Endothelial cell (in vitro differentiated cells): ENCODE measurements around the gene FCN3. TPM values are rescaled to one million over a fixed set of nuclear protein-coding genes. Genes with fewer than 3 reads are reported as not detected.
A peak's percentile ranks its signal among the peaks of the same experiment; 100 is the strongest.

Experiments used
- DNase-seq: peaks from one replicate; pipeline ENCODE4 v3.0.0; 2021; ENCODE audit warnings: low spot score
- H3K27ac Mint-ChIP-seq: one replicate; pipeline ENCODE4 v1.8.0; 2021; ENCODE audit warnings: mixed read lengths, inconsistent platforms; ENCODE audit not compliant: unreplicated experiment
- H3K27me3 Mint-ChIP-seq: one replicate; pipeline ENCODE4 v1.8.0; 2021; ENCODE audit warnings: mild to moderate bottlenecking, moderate library complexity, mixed read lengths, inconsistent platforms; ENCODE audit not compliant: unreplicated experiment
- H3K36me3 Mint-ChIP-seq: one replicate; pipeline ENCODE4 v1.8.0; 2021; ENCODE audit warnings: mild to moderate bottlenecking, low read depth, mixed read lengths, inconsistent platforms; ENCODE audit not compliant: unreplicated experiment
- H3K4me1 Mint-ChIP-seq: one replicate; pipeline ENCODE4 v1.8.0; 2021; ENCODE audit warnings: mild to moderate bottlenecking, mixed read lengths, inconsistent platforms; ENCODE audit not compliant: unreplicated experiment
- H3K4me3 Mint-ChIP-seq: one replicate; pipeline ENCODE4 v1.8.0; 2021; ENCODE audit warnings: mild to moderate bottlenecking, mixed read lengths, inconsistent platforms; ENCODE audit not compliant: unreplicated experiment
- H3K9me3 Mint-ChIP-seq: one replicate; pipeline ENCODE4 v1.8.0; 2021; ENCODE audit warnings: mixed read lengths, inconsistent platforms; ENCODE audit not compliant: unreplicated experiment
- total RNA-seq: library from RNA; stranded (reverse); fragmentation: NEBNext Ultra II Directional; extraction: Animal tissue kit (Norgen Biotek cat#: 25700); gene quantifications from one replicate; pipeline ENCODE4 v1.2.1, GENCODE V29; 2021; ENCODE audit not compliant: unreplicated experiment
- TF ChIP-seq, protein P1 (sequence below): fragments of 200-600 bp; sonication (generic); IDR thresholded peaks from one replicate; pipeline ENCODE4 v1.5.0; 2021; ENCODE audit warnings: antibody characterized with exemption; ENCODE audit not compliant: unreplicated experiment

FCN3 gene
- total RNA-seq, 1 donor from 2014 or later: 132 TPM

DNA sequence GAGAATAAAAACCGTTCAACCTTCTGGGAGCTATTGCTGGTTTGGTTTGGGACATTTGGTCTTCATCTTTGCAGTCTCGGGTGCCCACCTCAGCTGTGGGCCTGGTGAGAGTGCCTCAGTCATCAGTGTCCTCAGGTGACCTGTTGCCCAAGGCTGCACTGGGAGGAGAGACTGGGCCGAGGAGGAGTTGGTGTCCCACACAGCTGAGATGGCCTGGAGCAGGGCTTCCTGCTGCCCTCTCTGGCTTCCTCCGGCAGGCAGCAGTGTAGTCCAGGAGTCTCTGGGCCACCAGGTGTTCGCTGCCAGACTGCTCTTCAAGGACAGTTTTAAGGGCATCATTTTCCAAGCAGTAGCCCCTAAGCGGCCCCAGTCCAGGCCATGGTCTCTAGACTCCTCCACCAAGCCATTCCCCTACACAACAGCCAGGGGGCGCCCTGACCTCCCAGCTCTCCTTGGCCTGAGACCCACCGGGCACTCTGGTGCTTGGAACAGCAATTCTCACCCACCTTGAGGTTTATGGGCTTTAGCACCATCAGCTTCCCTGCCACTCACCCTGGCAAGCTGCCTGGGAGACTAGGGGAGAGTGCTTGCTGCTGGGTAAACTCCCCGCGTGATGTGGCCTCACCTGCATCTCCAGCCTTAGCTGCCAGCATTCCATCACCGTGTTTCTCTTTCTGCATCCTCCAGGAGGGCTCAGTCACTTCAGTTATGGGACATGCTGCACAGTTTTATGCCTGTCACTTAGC, 41.9 kb downstream of the FCN3 start:
- no peaks in the 10 kb centered on the region for H3K9me3 Mint-ChIP-seq
- TF ChIP-seq, protein P1, sequence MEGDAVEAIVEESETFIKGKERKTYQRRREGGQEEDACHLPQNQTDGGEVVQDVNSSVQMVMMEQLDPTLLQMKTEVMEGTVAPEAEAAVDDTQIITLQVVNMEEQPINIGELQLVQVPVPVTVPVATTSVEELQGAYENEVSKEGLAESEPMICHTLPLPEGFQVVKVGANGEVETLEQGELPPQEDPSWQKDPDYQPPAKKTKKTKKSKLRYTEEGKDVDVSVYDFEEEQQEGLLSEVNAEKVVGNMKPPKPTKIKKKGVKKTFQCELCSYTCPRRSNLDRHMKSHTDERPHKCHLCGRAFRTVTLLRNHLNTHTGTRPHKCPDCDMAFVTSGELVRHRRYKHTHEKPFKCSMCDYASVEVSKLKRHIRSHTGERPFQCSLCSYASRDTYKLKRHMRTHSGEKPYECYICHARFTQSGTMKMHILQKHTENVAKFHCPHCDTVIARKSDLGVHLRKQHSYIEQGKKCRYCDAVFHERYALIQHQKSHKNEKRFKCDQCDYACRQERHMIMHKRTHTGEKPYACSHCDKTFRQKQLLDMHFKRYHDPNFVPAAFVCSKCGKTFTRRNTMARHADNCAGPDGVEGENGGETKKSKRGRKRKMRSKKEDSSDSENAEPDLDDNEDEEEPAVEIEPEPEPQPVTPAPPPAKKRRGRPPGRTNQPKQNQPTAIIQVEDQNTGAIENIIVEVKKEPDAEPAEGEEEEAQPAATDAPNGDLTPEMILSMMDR: peak; percentile 81
- H3K4me3 Mint-ChIP-seq: peak overlapping the region; percentile 77
- DNase-seq: peak; percentile 77
- peaks cover 8% of the 10 kb centered on the region for H3K4me1 Mint-ChIP-seq
- no peak overlapping the region for H3K27ac Mint-ChIP-seq
- peaks cover 30% of the 10 kb centered on the region for H3K36me3 Mint-ChIP-seq
- H3K27me3 Mint-ChIP-seq: peaks cover 3% of the 10 kb centered on the region

DNA sequence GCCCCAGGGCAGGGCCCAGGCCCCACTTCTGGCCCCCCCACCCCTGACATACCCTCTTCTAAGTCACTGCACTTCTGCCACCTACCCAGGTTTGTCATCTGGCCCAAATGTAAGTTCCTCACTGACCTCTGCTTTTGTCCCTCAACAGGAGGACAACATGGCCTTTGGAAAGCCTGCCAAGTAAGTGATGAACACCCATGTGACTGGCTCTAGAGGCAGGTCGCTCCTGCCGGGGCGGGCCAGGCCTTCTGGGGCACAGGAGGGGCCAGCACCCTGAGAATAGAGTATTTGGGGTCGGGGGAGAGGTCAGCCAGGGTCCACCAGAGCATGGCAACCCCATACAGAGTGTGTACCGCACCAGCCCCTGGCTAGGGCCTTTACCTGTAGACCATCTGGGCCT, 42.7 kb downstream of the FCN3 start:
- TF ChIP-seq, protein P1: no peak
- DNase-seq: no peak
- H3K4me1 Mint-ChIP-seq: peaks cover 8% of the 10 kb centered on the region
- H3K27me3 Mint-ChIP-seq: peaks cover 3% of the 10 kb centered on the region
- H3K4me3 Mint-ChIP-seq: no peak overlapping the region
- H3K27ac Mint-ChIP-seq: no peak overlapping the region
- H3K36me3 Mint-ChIP-seq: peaks cover 31% of the 10 kb centered on the region
- no peaks in the 10 kb centered on the region for H3K9me3 Mint-ChIP-seq

DNA sequence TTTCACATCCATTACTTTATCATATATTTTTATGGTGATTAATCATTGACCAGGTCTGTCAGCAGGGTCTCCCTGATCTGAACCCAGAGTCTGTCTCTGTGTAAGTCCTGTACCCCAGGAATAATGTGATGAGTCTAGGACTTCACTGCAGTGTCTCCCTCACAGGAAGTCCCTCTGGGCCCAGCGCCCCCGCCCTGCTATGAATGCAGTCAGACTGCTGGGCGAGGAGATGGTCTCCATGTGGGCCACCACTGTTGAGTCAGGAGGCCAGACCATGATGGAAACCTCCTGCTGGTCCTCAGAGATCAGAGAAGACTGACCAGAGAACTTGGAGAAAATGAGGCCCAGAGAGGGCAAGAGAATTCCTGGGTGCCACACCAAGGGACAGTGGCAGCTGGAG, 43.2 kb downstream of the FCN3 start:
- H3K27ac Mint-ChIP-seq: no peak overlapping the region

DNA sequence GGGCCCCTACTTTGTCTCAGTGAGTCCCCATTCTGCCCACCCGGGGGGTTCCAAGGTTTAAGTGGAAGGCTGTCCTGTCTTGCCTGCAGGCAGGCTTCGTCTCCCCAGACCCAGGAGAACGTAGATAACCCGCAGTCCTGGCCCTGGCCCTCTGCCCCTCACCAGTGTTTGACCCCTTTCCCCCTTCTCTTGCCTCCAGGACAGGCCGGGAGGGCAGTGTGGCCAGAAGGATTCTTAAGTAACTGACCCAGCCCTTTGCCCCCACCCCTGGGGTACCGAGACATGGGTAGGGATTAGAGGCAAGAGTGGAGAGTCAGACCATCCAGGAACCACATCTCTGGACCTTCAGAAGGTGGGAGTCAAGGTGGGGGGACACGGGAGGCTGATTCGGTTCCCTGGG, 43.8 kb downstream of the FCN3 start:
- peaks cover 3% of the 10 kb centered on the region for H3K27me3 Mint-ChIP-seq

More for the DNA sequence above, 43.2 kb downstream of the FCN3 start:
- no peak for DNase-seq
- H3K4me3 Mint-ChIP-seq: no peak overlapping the region
- H3K9me3 Mint-ChIP-seq: no peaks in the 10 kb centered on the region
- H3K27me3 Mint-ChIP-seq: peaks cover 3% of the 10 kb centered on the region
- peaks cover 8% of the 10 kb centered on the region for H3K4me1 Mint-ChIP-seq
- peaks cover 26% of the 10 kb centered on the region for H3K36me3 Mint-ChIP-seq
- TF ChIP-seq, protein P1: no peak

DNA sequence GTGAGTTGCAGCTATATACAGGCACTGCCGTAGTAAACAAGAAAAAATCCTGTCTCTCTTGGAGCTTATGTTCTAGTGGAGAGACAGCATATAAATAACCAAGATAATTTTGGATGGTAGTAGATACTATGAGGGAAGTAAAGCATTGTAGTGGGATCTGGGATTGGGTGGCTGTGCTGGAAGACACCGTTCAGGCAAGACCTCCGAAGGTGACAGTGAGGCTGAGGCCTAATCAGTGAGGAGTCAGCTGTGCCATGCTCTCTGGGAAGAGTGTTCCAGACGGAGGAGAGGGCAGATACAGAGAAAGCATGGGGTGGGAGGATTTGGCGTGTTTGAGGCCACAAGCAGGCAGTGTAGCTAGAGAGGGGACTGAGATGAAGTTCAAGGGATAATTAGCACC, 46.7 kb downstream of the FCN3 start:
- Mint-ChIP-seq H3K27ac (peak overlapping the region; percentile 67), H3K9me3 (no peaks in the 10 kb centered on the region), H3K4me3 (peak overlapping the region; percentile 75), H3K36me3 (peaks cover 17% of the 10 kb centered on the region), H3K4me1 (peaks cover 9% of the 10 kb centered on the region), H3K27me3 (peaks cover 3% of the 10 kb centered on the region)
- TF ChIP-seq, protein P1: no peak
- DNase-seq: no peak

More for the DNA sequence above, 43.8 kb downstream of the FCN3 start:
- H3K4me3 Mint-ChIP-seq: no peak overlapping the region
- peaks cover 23% of the 10 kb centered on the region for H3K36me3 Mint-ChIP-seq
- TF ChIP-seq, protein P1: no peak
- no peaks in the 10 kb centered on the region for H3K9me3 Mint-ChIP-seq
- DNase-seq: no peak
- peaks cover 8% of the 10 kb centered on the region for H3K4me1 Mint-ChIP-seq
- H3K27ac Mint-ChIP-seq: no peak overlapping the region
